Astrocyte (in vitro differentiated cells and primary cell): ENCODE data around the gene ARHGAP23. TPM values are rescaled to one million over a fixed set of nuclear protein-coding genes. Genes with fewer than 3 reads are reported as not detected.
"Not testable (repeated sequence)": the region's sequence is repeated elsewhere in the genome, so short reads cannot be mapped to it uniquely, and the experiment has no call there.

Experiments used
- DNase-seq: peaks from one replicate; pipeline ENCODE4 v3.0.0-alpha.2; 2010; ENCODE audit warnings: low read depth
- FAIRE-seq: peaks from 2 replicates; lab custom pipeline; 2011; peaks lifted over from hg19 to GRCh38; lab: Jason Lieb, UNC
- H2AFZ ChIP-seq: 2 replicates; pipeline ENCODE4 v1.6.0; 2012; ENCODE audit warnings: low read depth, low read length, inconsistent platforms
- H3K27ac ChIP-seq: 2 replicates; pipeline ENCODE4 v1.5.1; 2011; ENCODE audit warnings: low read depth, low read length, inconsistent platforms
- H3K27me3 ChIP-seq: 2 replicates; pipeline ENCODE4 v1.6.0; 2011; ENCODE audit warnings: low read length, inconsistent platforms; ENCODE audit not compliant: insufficient read depth
- H3K36me3 ChIP-seq: 2 replicates; pipeline ENCODE4 v1.5.1; 2011; ENCODE audit warnings: low read length, inconsistent platforms; ENCODE audit not compliant: insufficient read depth
- H3K4me1 ChIP-seq: 2 replicates; pipeline ENCODE4 v1.5.1; 2011; ENCODE audit warnings: low read length, inconsistent platforms; ENCODE audit not compliant: insufficient read depth
- H3K4me2 ChIP-seq: 2 replicates; pipeline ENCODE4 v1.6.0; 2012; ENCODE audit warnings: low read length, inconsistent platforms
- H3K4me3 ChIP-seq: 2 replicates; pipeline ENCODE4 v1.5.1; 2011; ENCODE audit warnings: low read depth, mild to moderate bottlenecking, low read length, inconsistent platforms; ENCODE audit not compliant: insufficient read depth
- H3K79me2 ChIP-seq: 2 replicates; pipeline ENCODE4 v1.6.0; 2012; ENCODE audit warnings: mild to moderate bottlenecking, low read length, inconsistent platforms; ENCODE audit not compliant: insufficient read depth
- H3K9ac ChIP-seq: 2 replicates; pipeline ENCODE4 v1.6.0; 2012; ENCODE audit warnings: mild to moderate bottlenecking, low read length, inconsistent platforms
- H3K9me3 ChIP-seq: 2 replicates; pipeline ENCODE4 v1.5.1; 2012; ENCODE audit warnings: low read depth, mild to moderate bottlenecking, low read length, inconsistent platforms; ENCODE audit not compliant: insufficient read depth
- H4K20me1 ChIP-seq: 2 replicates; pipeline ENCODE4 v1.6.0; 2012; ENCODE audit warnings: low read length, inconsistent platforms; ENCODE audit not compliant: insufficient read depth
- H3K27ac Mint-ChIP-seq: one replicate; pipeline ENCODE4 v1.8.0; 2021; ENCODE audit warnings: mild to moderate bottlenecking, mixed read lengths; ENCODE audit not compliant: unreplicated experiment
- H3K27me3 Mint-ChIP-seq: one replicate; pipeline ENCODE4 v1.8.0; 2021; ENCODE audit warnings: low read depth, mixed read lengths; ENCODE audit not compliant: unreplicated experiment
- H3K36me3 Mint-ChIP-seq: one replicate; pipeline ENCODE4 v1.8.0; 2021; ENCODE audit warnings: low read depth, mixed read lengths; ENCODE audit not compliant: unreplicated experiment
- H3K4me1 Mint-ChIP-seq: one replicate; pipeline ENCODE4 v1.8.0; 2021; ENCODE audit warnings: low read depth, mixed read lengths; ENCODE audit not compliant: unreplicated experiment
- H3K4me3 Mint-ChIP-seq: one replicate; pipeline ENCODE4 v1.8.0; 2021; ENCODE audit warnings: mild to moderate bottlenecking, moderate library complexity, mixed read lengths; ENCODE audit not compliant: unreplicated experiment
- H3K9me3 Mint-ChIP-seq: one replicate; pipeline ENCODE4 v1.8.0; 2021; ENCODE audit warnings: mild to moderate bottlenecking, mixed read lengths; ENCODE audit not compliant: unreplicated experiment
- EZH2 ChIP-seq: IDR thresholded peaks from 2 replicates; pipeline ENCODE4 v1.6.1; 2012; ENCODE audit warnings: mild to moderate bottlenecking, low read length, inconsistent platforms; ENCODE audit not compliant: insufficient read depth
- total RNA-seq: library from RNA; stranded (reverse); gene quantifications from 2 replicates; pipeline ENCODE4 v1.2.1, GENCODE V29; 2021
- TF ChIP-seq, protein P1 (sequence below): IDR thresholded peaks from 2 replicates; pipeline ENCODE4 v1.5.1; 2011; ENCODE audit warnings: low read depth, mild to moderate bottlenecking, inconsistent platforms, low read length, moderate library complexity; ENCODE audit not compliant: insufficient read depth

ARHGAP23 gene
- total RNA-seq, 1 donor from 2014 or later: 118 TPM

DNA sequence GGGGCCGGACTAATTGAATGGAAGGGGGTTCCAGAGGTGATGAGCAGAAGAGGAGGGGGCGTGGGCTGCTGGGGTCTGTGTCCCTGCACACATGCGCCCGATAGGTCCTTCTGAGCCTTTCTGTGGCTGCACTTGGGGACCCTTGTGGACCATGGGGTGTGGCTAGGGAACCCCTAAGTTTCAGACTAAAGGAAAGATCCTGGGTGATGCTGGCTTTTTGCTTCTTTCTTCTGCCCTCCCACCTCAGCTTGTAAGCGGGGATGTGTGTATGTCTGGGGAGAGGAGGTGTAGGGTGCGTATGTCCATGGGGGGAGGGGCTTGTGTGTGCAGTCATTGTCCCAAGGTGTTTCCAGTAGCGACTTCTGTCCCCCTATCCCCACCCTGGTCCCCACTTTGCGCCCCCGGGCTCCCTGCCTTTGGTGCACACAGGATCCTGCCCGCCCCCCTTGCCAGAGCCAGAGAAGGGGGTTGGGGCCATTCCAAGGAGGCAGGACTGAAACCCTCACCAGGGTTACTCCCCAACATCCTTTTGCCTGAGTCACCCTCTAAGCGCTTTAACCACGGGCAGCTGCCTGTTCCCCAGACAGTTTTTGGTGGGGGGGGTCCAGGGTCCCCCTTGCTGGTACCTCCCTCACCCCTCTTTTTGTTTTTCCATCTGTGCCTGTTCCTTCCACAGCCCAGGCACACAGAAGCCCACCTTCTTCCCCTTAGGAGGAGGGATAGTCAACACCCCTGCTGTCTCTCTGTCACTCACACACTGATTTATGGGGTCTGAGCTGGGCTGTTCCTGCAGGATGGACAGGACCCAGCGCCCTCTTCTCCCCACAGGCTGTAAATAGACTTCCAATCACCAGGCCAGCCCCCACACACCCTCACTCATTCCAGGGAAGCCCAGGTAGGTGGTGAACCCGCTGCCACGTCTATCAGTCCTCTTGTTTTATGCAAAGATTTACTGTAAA is 83.2 kb downstream of the ARHGAP23 start:
- Mint-ChIP-seq H3K27me3 (no peaks in the 10 kb centered on the region), H3K4me1 (peaks cover 34% of the 10 kb centered on the region), H3K36me3 (peaks cover 13% of the 10 kb centered on the region), H3K9me3 (no peaks in the 10 kb centered on the region), H3K27ac (peak overlapping the region; percentile 89), H3K4me3 (peak overlapping the region; percentile 76)
- peak; percentile 63 for DNase-seq
- no peak overlapping the region for H2AFZ ChIP-seq
- no peaks in the 10 kb centered on the region for H3K9me3 ChIP-seq
- peaks cover 24% of the 10 kb centered on the region for H3K4me1 ChIP-seq
- no peaks in the 10 kb centered on the region for H3K79me2 ChIP-seq
- no peaks in the 10 kb centered on the region for H3K27me3 ChIP-seq
- peaks cover 4% of the 10 kb centered on the region for H3K36me3 ChIP-seq
- no peak for TF ChIP-seq EZH2
- TF ChIP-seq, protein P1, sequence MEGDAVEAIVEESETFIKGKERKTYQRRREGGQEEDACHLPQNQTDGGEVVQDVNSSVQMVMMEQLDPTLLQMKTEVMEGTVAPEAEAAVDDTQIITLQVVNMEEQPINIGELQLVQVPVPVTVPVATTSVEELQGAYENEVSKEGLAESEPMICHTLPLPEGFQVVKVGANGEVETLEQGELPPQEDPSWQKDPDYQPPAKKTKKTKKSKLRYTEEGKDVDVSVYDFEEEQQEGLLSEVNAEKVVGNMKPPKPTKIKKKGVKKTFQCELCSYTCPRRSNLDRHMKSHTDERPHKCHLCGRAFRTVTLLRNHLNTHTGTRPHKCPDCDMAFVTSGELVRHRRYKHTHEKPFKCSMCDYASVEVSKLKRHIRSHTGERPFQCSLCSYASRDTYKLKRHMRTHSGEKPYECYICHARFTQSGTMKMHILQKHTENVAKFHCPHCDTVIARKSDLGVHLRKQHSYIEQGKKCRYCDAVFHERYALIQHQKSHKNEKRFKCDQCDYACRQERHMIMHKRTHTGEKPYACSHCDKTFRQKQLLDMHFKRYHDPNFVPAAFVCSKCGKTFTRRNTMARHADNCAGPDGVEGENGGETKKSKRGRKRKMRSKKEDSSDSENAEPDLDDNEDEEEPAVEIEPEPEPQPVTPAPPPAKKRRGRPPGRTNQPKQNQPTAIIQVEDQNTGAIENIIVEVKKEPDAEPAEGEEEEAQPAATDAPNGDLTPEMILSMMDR: no peak
- H3K9ac ChIP-seq: no peak overlapping the region
- H3K4me3 ChIP-seq: peak overlapping the region; percentile 33
- peaks cover 27% of the 10 kb centered on the region for H4K20me1 ChIP-seq
- H3K27ac ChIP-seq: no peak overlapping the region
- H3K4me2 ChIP-seq: peak overlapping the region; percentile 84
- FAIRE-seq: no peak

- Histone ChIP-seq H3K4me2 (no peak overlapping the region), H3K36me3 (no peaks in the 10 kb centered on the region), H3K27me3 (no peaks in the 10 kb centered on the region), H3K4me1 (peaks cover 24% of the 10 kb centered on the region), H3K79me2 (no peaks in the 10 kb centered on the region), H3K27ac (no peak overlapping the region), H3K9ac (no peak overlapping the region), H2AFZ (no peak overlapping the region), H3K4me3 (no peak overlapping the region), H3K9me3 (no peaks in the 10 kb centered on the region), H4K20me1 (peaks cover 27% of the 10 kb centered on the region)
- peak overlapping the region; percentile 89 for H3K27ac Mint-ChIP-seq
- TF ChIP-seq, protein P1: no peak
- no peak for TF ChIP-seq EZH2
- FAIRE-seq (no peak), DNase-seq (no peak)
- H3K27me3 Mint-ChIP-seq: peaks cover 3% of the 10 kb centered on the region
- no peak overlapping the region for H3K4me3 Mint-ChIP-seq
- peaks cover 31% of the 10 kb centered on the region for H3K4me1 Mint-ChIP-seq
- H3K9me3 Mint-ChIP-seq: no peaks in the 10 kb centered on the region
- peaks cover 12% of the 10 kb centered on the region for H3K36me3 Mint-ChIP-seq
Measured at GRCh38 chr17:38512473-38513058, 84.3 kb downstream of the ARHGAP23 start.

DNA sequence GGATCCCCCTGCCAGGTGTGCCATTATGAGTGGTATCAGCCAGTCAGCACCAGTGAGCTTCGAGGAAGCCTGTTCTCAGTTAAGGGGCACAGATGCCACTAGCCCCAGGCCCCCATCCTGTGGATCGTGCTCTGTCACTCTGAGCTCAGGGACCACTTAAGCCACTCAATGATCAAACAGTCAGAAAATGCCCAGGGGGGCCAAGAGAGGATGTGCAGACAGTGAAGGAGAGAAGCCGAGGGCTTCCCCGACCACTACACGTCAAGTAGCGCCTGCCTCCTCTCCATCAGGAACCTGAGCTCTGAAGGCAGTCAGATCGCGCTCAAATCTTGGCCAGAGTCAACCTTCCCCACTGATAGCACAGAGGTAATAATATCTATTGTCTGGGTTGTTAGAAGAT is 98.3 kb downstream of the ARHGAP23 start:
- not testable (repeated sequence) for H3K9me3 ChIP-seq, H3K27me3 ChIP-seq, FAIRE-seq, H3K4me1 ChIP-seq, H4K20me1 ChIP-seq, H3K4me2 ChIP-seq, H3K9me3 Mint-ChIP-seq, H3K36me3 Mint-ChIP-seq, H3K4me3 Mint-ChIP-seq, H2AFZ ChIP-seq, H3K9ac ChIP-seq, H3K27ac ChIP-seq, H3K36me3 ChIP-seq, H3K4me3 ChIP-seq, DNase-seq, H3K27ac Mint-ChIP-seq, H3K79me2 ChIP-seq
- H3K4me1 Mint-ChIP-seq: peaks cover 10% of the 10 kb centered on the region
- peaks cover 39% of the 10 kb centered on the region for H3K27me3 Mint-ChIP-seq

DNA sequence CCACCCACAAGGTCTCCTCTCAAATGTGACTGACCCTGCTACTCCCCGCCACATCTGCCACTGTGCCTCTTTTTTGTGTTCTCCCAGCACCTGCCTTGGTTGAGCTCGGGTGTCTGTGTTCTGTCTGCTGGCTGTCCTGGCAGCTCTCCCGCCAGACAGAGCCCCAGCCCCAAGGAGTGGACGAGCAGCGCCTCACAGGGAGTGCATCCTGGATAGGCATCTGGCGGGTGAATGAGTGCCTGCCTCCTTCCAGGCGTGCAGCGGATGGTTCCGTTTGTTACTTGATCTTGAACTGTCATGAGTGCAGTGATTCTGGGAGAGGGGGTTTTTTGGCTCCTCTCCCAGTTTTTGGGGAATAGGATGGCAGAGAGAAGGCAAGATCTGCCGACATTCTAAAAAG is 99.9 kb downstream of the ARHGAP23 start:
- H3K79me2 ChIP-seq, H3K4me2 ChIP-seq, H4K20me1 ChIP-seq, H3K9ac ChIP-seq, FAIRE-seq, H3K27ac ChIP-seq, H3K36me3 ChIP-seq, H2AFZ ChIP-seq, H3K4me3 ChIP-seq, H3K27me3 ChIP-seq, H3K4me1 Mint-ChIP-seq, DNase-seq, H3K36me3 Mint-ChIP-seq, H3K4me3 Mint-ChIP-seq, H3K9me3 Mint-ChIP-seq, H3K9me3 ChIP-seq, H3K4me1 ChIP-seq: not testable (repeated sequence)
- H3K27me3 Mint-ChIP-seq: peaks cover 39% of the 10 kb centered on the region
- peak overlapping the region; percentile 72 for H3K27ac Mint-ChIP-seq
